ENCODE results near the gene DPEP3. TPM values are rescaled to one million over a fixed set of nuclear protein-coding genes. Genes with fewer than 3 reads are reported as not detected.

Gene DPEP3
- total and polyA plus RNA-seq, 8 donors, result 0.08 to 0.60 (median 0.09) TPM; not detected in 5

- TF ChIP-seq CTCF (IDR thresholded peaks at IDR 0.05), result no peak
- ATAC-seq, result no peak
- Histone ChIP-seq H3K27ac (peak overlapping the region; percentile 88 to 93), H3K4me1 (peaks cover 23 to 40% of the 10 kb centered on the region in 2 donors), H3K36me3 (no peaks in the 10 kb centered on the region), H3K4me3 (peak overlapping the region; percentile 81 to 92), H3K9me3 (no peaks in the 10 kb centered on the region), H3K27me3 (no peaks in the 10 kb centered on the region)
- intact Hi-C loops (cut with DNase I), result no loop called here
- no peak for DNase-seq
Observed at GRCh38 chr16:67969254-67970039, 10.9 kb downstream of the DPEP3 start.

DNA sequence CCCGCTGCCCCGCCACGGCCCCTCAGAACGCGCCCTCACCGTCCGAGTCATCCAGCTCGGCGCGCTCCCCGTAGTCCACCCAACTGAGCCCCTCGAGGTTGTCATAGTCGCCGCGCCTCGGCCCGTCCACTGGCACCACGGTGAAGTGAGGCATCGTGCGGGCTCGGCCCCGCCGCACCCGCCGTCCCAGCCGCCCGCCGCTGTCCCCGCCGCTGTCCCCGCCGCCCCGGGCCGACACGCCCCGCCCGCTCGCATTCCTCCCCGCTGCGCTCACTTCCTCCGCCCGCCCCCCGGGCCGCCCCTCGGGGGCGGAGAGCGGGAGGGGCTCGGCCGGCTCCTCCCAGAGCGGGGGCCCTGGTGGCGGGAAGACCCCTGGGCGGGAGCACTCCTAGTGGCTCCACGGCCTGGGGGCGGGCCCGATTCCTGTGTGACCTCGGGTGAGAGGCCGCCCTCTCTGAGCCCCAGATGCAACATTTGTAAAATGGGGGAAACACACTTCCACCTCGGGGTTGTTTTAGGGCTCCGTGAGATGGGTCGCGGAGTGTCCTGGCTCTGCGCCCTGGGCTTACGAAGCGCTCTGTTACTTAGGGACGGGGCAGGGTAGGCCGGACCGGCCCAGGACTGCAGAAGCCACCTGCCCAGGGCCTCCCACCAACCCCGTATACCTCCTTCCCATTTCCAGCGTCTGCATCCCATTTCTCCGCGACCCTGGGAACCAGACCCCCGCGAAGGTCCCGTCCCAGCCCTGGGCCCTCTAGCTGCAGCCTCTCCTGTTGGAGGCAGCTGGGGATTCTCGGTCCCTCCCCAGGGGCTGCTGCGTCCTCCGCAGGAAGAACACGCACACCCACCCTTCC is 11.7 kb downstream of the DPEP3 start, which contains the start of gene SLC12A4:
Gene SLC12A4 (minus strand): TSS at position 238 of the 854 bp plus-strand sequence. CDS start 84 bp downstream, at position 154.
- peak; percentile 84 to 96 (median 90) for DNase-seq
- H3K27me3 ChIP-seq, result no peaks in the 10 kb centered on the region
- peaks cover 23 to 48% of the 10 kb centered on the region in 2 donors for H3K4me1 ChIP-seq
- H3K4me3 ChIP-seq, result peak within 1 kb of the TSS; percentile 81 to 92
- TF ChIP-seq CTCF (IDR thresholded peaks at IDR 0.05), result no peak
- intact Hi-C loops (cut with DNase I), result no loop called here
- H3K9me3 ChIP-seq, result no peaks in the 10 kb centered on the region
- ATAC-seq, result peak; percentile 93
- H3K27ac ChIP-seq, result peak within 1 kb of the TSS; percentile 88 to 93
- no peaks in the 10 kb centered on the region for H3K36me3 ChIP-seq

- no peaks in the 10 kb centered on the region for H3K36me3 ChIP-seq
- TF ChIP-seq CTCF (IDR thresholded peaks at IDR 0.05), result no peak
- H3K27ac ChIP-seq, result peak overlapping the region; percentile 88 to 93
- no peaks in the 10 kb centered on the region for H3K27me3 ChIP-seq
- peak overlapping the region; percentile 81 to 92 for H3K4me3 ChIP-seq
- peaks cover 23 to 55% of the 10 kb centered on the region in 2 donors for H3K4me1 ChIP-seq
- intact Hi-C loops (cut with DNase I), result no loop called here
- DNase-seq, result peak in 2 of 4 donors; percentile 35 to 89
- H3K9me3 ChIP-seq, result no peaks in the 10 kb centered on the region
- ATAC-seq, result peak; percentile 44
Observed at GRCh38 chr16:67967958-67968399, 12.3 kb downstream of the DPEP3 start.

DNA sequence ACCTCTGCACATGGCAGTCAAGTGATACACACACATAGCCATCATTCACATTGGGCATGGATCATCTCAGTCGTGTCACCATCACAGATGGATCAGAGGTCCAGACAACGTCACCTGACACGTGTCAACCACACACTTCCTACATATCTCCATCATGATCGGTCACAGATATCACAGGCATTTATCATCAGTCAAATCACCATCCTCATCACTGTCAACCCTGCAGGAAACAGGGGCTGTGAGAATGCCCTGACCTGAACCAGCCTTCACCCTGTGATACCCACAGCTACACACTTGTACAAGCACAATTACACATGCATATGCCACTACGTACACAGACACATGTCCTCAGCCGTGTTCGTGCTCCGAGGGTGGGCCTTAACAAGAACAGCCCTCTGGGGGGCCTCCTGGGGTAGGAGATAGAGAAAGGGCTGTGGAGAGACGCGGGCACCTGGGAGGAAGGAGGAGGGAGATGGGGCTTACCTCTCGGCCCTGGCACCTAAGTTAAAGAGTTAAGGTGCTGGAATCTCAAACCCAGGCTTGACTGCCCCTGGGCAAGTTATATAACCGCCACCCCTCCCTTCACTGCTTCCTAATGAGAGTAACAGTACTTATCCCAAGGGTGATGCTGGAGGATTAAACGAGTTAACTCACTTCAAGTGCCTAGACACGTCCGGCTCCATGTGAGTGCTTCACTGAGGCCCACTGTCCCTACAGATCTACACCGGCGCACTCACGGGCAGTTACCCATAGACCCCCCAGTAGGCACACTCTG is 12.9 kb downstream of the DPEP3 start:
- Histone ChIP-seq H3K4me1 (peaks cover 23 to 59% of the 10 kb centered on the region in 2 donors), H3K4me3 (peak overlapping the region; percentile 81 to 92), H3K27ac (peak overlapping the region; percentile 88 to 93), H3K36me3 (peaks cover 0 to 3% of the 10 kb centered on the region in 2 donors), H3K27me3 (no peaks in the 10 kb centered on the region), H3K9me3 (no peaks in the 10 kb centered on the region)
- DNase-seq, result no peak
- peak; percentile 12 for ATAC-seq
- intact Hi-C loops (cut with DNase I), result no loop called here
- TF ChIP-seq CTCF (IDR thresholded peaks at IDR 0.05), result no peak

All from left lung (tissue), 10 donors.